Measurements from ENCODE around the gene CCDC191. TPM values are rescaled to one million over a fixed set of nuclear protein-coding genes. Genes with fewer than 3 reads are reported as not detected.

Gene CCDC191
- total RNA-seq, 1 experiment from 2014 or later, result 0.14 TPM

- in situ Hi-C loops (cut with HindIII; ENCODE audit: low pct_unique_long_range_greater_than_20kb, low sequenced_read_pairs), result no loop called here
- no peak for DNase-seq (ENCODE audit: low read depth)
Measured at GRCh38 chr3:114067804-114068203, 11.5 kb upstream of the CCDC191 start.

- in situ Hi-C loops (cut with HindIII; ENCODE audit: low pct_unique_long_range_greater_than_20kb, low sequenced_read_pairs), result no loop called here
- DNase-seq (ENCODE audit: low read depth), result no peak
Measured at GRCh38 chr3:114060906-114061655, 4.8 kb upstream of the CCDC191 start.

- in situ Hi-C loops (cut with HindIII; ENCODE audit: low pct_unique_long_range_greater_than_20kb, low sequenced_read_pairs), result no loop called here
Measured at GRCh38 chr3:114058646-114059045, 2.3 kb upstream of the CCDC191 start.

GRCh38 chr3:114057011-114057347 is 653 bp upstream of the CCDC191 start:
- DNase-seq (ENCODE audit: low read depth), result no peak
- in situ Hi-C loops (cut with HindIII; ENCODE audit: low pct_unique_long_range_greater_than_20kb, low sequenced_read_pairs), result no loop called here

More at GRCh38 chr3:114058646-114059045, 2.3 kb upstream of the CCDC191 start:
- no peak for DNase-seq (ENCODE audit: low read depth)

GRCh38 chr3:114052216-114052615 is 4.1 kb downstream of the CCDC191 start:
- in situ Hi-C loops (cut with HindIII; ENCODE audit: low pct_unique_long_range_greater_than_20kb, low sequenced_read_pairs), result no loop called here
- no peak for DNase-seq (ENCODE audit: low read depth)

GRCh38 chr3:114043205-114043604 is 13.1 kb downstream of the CCDC191 start:
- in situ Hi-C loops (cut with HindIII; ENCODE audit: low pct_unique_long_range_greater_than_20kb, low sequenced_read_pairs), result no loop called here

GRCh38 chr3:114035896-114036295 is 20.4 kb downstream of the CCDC191 start:
- in situ Hi-C loops (cut with HindIII; ENCODE audit: low pct_unique_long_range_greater_than_20kb, low sequenced_read_pairs), result no loop called here
- no peak for DNase-seq (ENCODE audit: low read depth)

More at GRCh38 chr3:114043205-114043604, 13.1 kb downstream of the CCDC191 start:
- DNase-seq (ENCODE audit: low read depth), result no peak

- DNase-seq (ENCODE audit: low read depth), result no peak
- in situ Hi-C loops (cut with HindIII; ENCODE audit: low pct_unique_long_range_greater_than_20kb, low sequenced_read_pairs), result no loop called here
Measured at GRCh38 chr3:114034787-114035545, 21.4 kb downstream of the CCDC191 start.

GRCh38 chr3:114034211-114034610 is 22.1 kb downstream of the CCDC191 start:
- in situ Hi-C loops (cut with HindIII; ENCODE audit: low pct_unique_long_range_greater_than_20kb, low sequenced_read_pairs), result no loop called here
- no peak for DNase-seq (ENCODE audit: low read depth)

GRCh38 chr3:114033721-114034120 is 22.6 kb downstream of the CCDC191 start:
- in situ Hi-C loops (cut with HindIII; ENCODE audit: low pct_unique_long_range_greater_than_20kb, low sequenced_read_pairs), result no loop called here
- DNase-seq (ENCODE audit: low read depth), result no peak

GRCh38 chr3:114026331-114026730 is 30.0 kb downstream of the CCDC191 start:
- DNase-seq (ENCODE audit: low read depth), result no peak
- in situ Hi-C loops (cut with HindIII; ENCODE audit: low pct_unique_long_range_greater_than_20kb, low sequenced_read_pairs), result no loop called here

- no peak for DNase-seq (ENCODE audit: low read depth)
- in situ Hi-C loops (cut with HindIII; ENCODE audit: low pct_unique_long_range_greater_than_20kb, low sequenced_read_pairs), result no loop called here
Measured at GRCh38 chr3:114025451-114025850, 30.9 kb downstream of the CCDC191 start.

- in situ Hi-C loops (cut with HindIII; ENCODE audit: low pct_unique_long_range_greater_than_20kb, low sequenced_read_pairs), result no loop called here
- peak; percentile 33 for DNase-seq (ENCODE audit: low read depth)
Measured at GRCh38 chr3:114022145-114022802, 34.1 kb downstream of the CCDC191 start.

GRCh38 chr3:114020907-114021306 is 35.4 kb downstream of the CCDC191 start:
- in situ Hi-C loops (cut with HindIII; ENCODE audit: low pct_unique_long_range_greater_than_20kb, low sequenced_read_pairs), result no loop called here
- no peak for DNase-seq (ENCODE audit: low read depth)

GRCh38 chr3:114019486-114019885 is 36.8 kb downstream of the CCDC191 start:
- no peak for DNase-seq (ENCODE audit: low read depth)
- in situ Hi-C loops (cut with HindIII; ENCODE audit: low pct_unique_long_range_greater_than_20kb, low sequenced_read_pairs), result no loop called here

- in situ Hi-C loops (cut with HindIII; ENCODE audit: low pct_unique_long_range_greater_than_20kb, low sequenced_read_pairs), result no loop called here
- no peak for DNase-seq (ENCODE audit: low read depth)
Measured at GRCh38 chr3:114014211-114014610, 42.1 kb downstream of the CCDC191 start.

GRCh38 chr3:114011059-114011797 is 45.1 kb downstream of the CCDC191 start:
- in situ Hi-C loops (cut with HindIII; ENCODE audit: low pct_unique_long_range_greater_than_20kb, low sequenced_read_pairs), result no loop called here
- no peak for DNase-seq (ENCODE audit: low read depth)

- in situ Hi-C loops (cut with HindIII; ENCODE audit: low pct_unique_long_range_greater_than_20kb, low sequenced_read_pairs), result no loop called here
- DNase-seq (ENCODE audit: low read depth), result no peak
Measured at GRCh38 chr3:114005481-114005880, 50.8 kb downstream of the CCDC191 start.

- in situ Hi-C loops (cut with HindIII; ENCODE audit: low pct_unique_long_range_greater_than_20kb, low sequenced_read_pairs), result no loop called here
Measured at GRCh38 chr3:113985541-113985940, 70.8 kb downstream of the CCDC191 start.

More at GRCh38 chr3:113985541-113985940, 70.8 kb downstream of the CCDC191 start:
- no peak for DNase-seq (ENCODE audit: low read depth)
